Measurements from ENCODE around the gene MEFV. TPM values are rescaled to one million over a fixed set of nuclear protein-coding genes. Genes with fewer than 3 reads are reported as not detected.
A peak's percentile ranks its signal among the peaks of the same experiment; 100 is the strongest.

Gene MEFV
- total and polyA plus RNA-seq, 2 of the 13 experiments (the other 11 are each of a cell fraction or from before 2014, with no cell fraction given), result 0.22 TPM; not detected in 1

DNA sequence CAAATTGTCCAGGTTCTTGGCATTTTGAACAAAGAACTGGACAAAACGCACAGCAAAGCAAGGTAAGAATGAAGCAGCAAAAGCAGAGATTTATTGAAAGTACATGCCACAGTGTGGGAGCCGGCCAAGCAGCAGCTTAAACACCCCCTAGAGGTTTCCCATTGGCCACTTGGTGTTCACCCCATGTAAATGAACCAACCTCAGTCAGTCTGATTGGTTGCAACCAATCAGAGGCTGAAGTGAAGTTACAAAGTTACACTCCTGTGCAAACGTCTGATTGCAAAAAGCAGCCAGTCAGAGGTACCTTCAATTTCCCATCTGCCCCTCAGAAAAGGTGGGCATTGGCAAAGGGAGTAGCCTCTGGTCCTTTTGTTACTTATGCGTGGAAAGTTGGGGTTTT is 18.1 kb upstream of the MEFV start (continued):
- TF ChIP-seq, protein P1, sequence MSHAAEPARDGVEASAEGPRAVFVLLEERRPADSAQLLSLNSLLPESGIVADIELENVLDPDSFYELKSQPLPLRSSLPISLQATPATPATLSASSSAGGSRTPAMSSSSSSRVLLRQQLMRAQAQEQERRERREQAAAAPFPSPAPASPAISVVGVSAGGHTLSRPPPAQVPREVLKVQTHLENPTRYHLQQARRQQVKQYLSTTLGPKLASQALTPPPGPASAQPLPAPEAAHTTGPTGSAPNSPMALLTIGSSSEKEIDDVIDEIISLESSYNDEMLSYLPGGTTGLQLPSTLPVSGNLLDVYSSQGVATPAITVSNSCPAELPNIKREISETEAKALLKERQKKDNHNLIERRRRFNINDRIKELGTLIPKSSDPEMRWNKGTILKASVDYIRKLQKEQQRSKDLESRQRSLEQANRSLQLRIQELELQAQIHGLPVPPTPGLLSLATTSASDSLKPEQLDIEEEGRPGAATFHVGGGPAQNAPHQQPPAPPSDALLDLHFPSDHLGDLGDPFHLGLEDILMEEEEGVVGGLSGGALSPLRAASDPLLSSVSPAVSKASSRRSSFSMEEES (CRISPR knock-in tag; IDR thresholded peaks at IDR 0.05), result no peak
- TF ChIP-seq, protein P2, sequence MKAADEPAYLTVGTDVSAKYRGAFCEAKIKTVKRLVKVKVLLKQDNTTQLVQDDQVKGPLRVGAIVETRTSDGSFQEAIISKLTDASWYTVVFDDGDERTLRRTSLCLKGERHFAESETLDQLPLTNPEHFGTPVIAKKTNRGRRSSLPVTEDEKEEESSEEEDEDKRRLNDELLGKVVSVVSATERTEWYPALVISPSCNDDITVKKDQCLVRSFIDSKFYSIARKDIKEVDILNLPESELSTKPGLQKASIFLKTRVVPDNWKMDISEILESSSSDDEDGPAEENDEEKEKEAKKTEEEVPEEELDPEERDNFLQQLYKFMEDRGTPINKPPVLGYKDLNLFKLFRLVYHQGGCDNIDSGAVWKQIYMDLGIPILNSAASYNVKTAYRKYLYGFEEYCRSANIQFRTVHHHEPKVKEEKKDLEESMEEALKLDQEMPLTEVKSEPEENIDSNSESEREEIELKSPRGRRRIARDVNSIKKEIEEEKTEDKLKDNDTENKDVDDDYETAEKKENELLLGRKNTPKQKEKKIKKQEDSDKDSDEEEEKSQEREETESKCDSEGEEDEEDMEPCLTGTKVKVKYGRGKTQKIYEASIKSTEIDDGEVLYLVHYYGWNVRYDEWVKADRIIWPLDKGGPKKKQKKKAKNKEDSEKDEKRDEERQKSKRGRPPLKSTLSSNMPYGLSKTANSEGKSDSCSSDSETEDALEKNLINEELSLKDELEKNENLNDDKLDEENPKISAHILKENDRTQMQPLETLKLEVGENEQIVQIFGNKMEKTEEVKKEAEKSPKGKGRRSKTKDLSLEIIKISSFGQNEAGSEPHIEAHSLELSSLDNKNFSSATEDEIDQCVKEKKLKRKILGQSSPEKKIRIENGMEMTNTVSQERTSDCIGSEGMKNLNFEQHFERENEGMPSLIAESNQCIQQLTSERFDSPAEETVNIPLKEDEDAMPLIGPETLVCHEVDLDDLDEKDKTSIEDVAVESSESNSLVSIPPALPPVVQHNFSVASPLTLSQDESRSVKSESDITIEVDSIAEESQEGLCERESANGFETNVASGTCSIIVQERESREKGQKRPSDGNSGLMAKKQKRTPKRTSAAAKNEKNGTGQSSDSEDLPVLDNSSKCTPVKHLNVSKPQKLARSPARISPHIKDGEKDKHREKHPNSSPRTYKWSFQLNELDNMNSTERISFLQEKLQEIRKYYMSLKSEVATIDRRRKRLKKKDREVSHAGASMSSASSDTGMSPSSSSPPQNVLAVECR (CRISPR knock-in tag; IDR thresholded peaks at IDR 0.05; ENCODE audit: borderline replicate concordance), result peak; percentile 39; the same call in 1 of the 2 replicates
- no peak for TF ChIP-seq ZNF766 (CRISPR knock-in tag; IDR thresholded peaks at IDR 0.05; ENCODE audit: borderline replicate concordance)
- peak; percentile 85 for TF ChIP-seq NFYC (CRISPR knock-in tag; IDR thresholded peaks at IDR 0.05)
- TF ChIP-seq SALL1 (CRISPR knock-in tag; IDR thresholded peaks at IDR 0.05), result 0 out of 2 replicates have a peak, but pooled peaks have one; percentile 15
- peak; percentile 27; the same call in 1 of the 2 replicates for TF ChIP-seq MED1 (CRISPR knock-in tag; IDR thresholded peaks at IDR 0.05)
- TF ChIP-seq, protein P3, sequence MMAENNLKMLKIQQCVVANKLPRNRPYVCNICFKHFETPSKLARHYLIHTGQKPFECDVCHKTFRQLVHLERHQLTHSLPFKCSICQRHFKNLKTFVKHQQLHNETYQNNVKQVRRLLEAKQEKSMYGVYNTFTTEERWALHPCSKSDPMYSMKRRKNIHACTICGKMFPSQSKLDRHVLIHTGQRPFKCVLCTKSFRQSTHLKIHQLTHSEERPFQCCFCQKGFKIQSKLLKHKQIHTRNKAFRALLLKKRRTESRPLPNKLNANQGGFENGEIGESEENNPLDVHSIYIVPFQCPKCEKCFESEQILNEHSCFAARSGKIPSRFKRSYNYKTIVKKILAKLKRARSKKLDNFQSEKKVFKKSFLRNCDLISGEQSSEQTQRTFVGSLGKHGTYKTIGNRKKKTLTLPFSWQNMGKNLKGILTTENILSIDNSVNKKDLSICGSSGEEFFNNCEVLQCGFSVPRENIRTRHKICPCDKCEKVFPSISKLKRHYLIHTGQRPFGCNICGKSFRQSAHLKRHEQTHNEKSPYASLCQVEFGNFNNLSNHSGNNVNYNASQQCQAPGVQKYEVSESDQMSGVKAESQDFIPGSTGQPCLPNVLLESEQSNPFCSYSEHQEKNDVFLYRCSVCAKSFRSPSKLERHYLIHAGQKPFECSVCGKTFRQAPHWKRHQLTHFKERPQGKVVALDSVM (CRISPR knock-in tag; IDR thresholded peaks at IDR 0.05), result 0 out of 2 replicates have a peak, but pooled peaks have one; percentile 22
- TF ChIP-seq, protein P4, sequence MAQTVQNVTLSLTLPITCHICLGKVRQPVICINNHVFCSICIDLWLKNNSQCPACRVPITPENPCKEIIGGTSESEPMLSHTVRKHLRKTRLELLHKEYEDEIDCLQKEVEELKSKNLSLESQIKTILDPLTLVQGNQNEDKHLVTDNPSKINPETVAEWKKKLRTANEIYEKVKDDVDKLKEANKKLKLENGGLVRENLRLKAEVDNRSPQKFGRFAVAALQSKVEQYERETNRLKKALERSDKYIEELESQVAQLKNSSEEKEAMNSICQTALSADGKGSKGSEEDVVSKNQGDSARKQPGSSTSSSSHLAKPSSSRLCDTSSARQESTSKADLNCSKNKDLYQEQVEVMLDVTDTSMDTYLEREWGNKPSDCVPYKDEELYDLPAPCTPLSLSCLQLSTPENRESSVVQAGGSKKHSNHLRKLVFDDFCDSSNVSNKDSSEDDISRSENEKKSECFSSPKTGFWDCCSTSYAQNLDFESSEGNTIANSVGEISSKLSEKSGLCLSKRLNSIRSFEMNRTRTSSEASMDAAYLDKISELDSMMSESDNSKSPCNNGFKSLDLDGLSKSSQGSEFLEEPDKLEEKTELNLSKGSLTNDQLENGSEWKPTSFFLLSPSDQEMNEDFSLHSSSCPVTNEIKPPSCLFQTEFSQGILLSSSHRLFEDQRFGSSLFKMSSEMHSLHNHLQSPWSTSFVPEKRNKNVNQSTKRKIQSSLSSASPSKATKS (CRISPR knock-in tag; IDR thresholded peaks at IDR 0.05), result 0 out of 2 replicates have a peak, but pooled peaks have one; percentile 41
- TF ChIP-seq ATF7-NPFF (CRISPR knock-in tag; IDR thresholded peaks at IDR 0.05; ENCODE audit: low read depth), result no peak
- TF ChIP-seq SOX6 (IDR thresholded peaks at IDR 0.05), result no peak
- TF ChIP-seq SOX6 (CRISPR knock-in tag; IDR thresholded peaks at IDR 0.05), result 0 out of 2 replicates have a peak, but pooled peaks have one; percentile 7
- TF ChIP-seq, protein P5, sequence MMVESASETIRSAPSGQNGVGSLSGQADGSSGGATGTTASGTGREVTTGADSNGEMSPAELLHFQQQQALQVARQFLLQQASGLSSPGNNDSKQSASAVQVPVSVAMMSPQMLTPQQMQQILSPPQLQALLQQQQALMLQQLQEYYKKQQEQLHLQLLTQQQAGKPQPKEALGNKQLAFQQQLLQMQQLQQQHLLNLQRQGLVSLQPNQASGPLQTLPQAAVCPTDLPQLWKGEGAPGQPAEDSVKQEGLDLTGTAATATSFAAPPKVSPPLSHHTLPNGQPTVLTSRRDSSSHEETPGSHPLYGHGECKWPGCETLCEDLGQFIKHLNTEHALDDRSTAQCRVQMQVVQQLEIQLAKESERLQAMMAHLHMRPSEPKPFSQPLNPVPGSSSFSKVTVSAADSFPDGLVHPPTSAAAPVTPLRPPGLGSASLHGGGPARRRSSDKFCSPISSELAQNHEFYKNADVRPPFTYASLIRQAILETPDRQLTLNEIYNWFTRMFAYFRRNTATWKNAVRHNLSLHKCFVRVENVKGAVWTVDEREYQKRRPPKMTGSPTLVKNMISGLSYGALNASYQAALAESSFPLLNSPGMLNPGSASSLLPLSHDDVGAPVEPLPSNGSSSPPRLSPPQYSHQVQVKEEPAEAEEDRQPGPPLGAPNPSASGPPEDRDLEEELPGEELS (CRISPR knock-in tag; IDR thresholded peaks at IDR 0.05), result 0 out of 2 replicates have a peak, but pooled peaks have one; percentile 3
- TF ChIP-seq ZNF709 (CRISPR knock-in tag; IDR thresholded peaks at IDR 0.05), result no peak
- TF ChIP-seq SYNCRIP (IDR thresholded peaks at IDR 0.05; ENCODE audit: insufficient read depth, low read depth, low read length), result no peak
- peak; percentile 55 for TF ChIP-seq RBFOX2 (IDR thresholded peaks at IDR 0.05; ENCODE audit: low read depth, low read length)
- 0 out of 2 replicates have a peak, but pooled peaks have one; percentile 21 for TF ChIP-seq POGZ (CRISPR knock-in tag; IDR thresholded peaks at IDR 0.05)
